ENCODE data around the gene GTF2IRD1.
"Not testable (repeated sequence)": the region's sequence is repeated elsewhere in the genome, so short reads cannot be mapped to it uniquely, and the experiment has no call there.

Gene GTF2IRD1, protein sequence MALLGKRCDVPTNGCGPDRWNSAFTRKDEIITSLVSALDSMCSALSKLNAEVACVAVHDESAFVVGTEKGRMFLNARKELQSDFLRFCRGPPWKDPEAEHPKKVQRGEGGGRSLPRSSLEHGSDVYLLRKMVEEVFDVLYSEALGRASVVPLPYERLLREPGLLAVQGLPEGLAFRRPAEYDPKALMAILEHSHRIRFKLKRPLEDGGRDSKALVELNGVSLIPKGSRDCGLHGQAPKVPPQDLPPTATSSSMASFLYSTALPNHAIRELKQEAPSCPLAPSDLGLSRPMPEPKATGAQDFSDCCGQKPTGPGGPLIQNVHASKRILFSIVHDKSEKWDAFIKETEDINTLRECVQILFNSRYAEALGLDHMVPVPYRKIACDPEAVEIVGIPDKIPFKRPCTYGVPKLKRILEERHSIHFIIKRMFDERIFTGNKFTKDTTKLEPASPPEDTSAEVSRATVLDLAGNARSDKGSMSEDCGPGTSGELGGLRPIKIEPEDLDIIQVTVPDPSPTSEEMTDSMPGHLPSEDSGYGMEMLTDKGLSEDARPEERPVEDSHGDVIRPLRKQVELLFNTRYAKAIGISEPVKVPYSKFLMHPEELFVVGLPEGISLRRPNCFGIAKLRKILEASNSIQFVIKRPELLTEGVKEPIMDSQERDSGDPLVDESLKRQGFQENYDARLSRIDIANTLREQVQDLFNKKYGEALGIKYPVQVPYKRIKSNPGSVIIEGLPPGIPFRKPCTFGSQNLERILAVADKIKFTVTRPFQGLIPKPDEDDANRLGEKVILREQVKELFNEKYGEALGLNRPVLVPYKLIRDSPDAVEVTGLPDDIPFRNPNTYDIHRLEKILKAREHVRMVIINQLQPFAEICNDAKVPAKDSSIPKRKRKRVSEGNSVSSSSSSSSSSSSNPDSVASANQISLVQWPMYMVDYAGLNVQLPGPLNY

GRCh38 chr7:74453322-74454011, at the start of gene GTF2IRD1:
Gene GTF2IRD1 (plus strand): TSS chr7:74453906. CDS start chr7:74508081, 54,175 bp downstream.
- H3K9me3 ChIP-seq (ENCODE audit: control insufficient read depth in 2 of 2, low read length in 2 of 2) = no peaks in the 10 kb centered on the region
- H3K27ac ChIP-seq (ENCODE audit: low read depth in 2 of 2, low read length in 2 of 2) = peak within 1 kb of the TSS; percentile 61 to 67
- peaks cover 18% of the 10 kb centered on the region in 2 donors for H3K4me1 ChIP-seq (ENCODE audit: control insufficient read depth in 2 of 2, insufficient read depth in 2 of 2, low read length in 2 of 2)
- H3K4me3 ChIP-seq (ENCODE audit: low read length in 2 of 2) = peak within 1 kb of the TSS; percentile 55 to 57
- H3K36me3 ChIP-seq (ENCODE audit: control insufficient read depth in 2 of 2, insufficient read depth in 2 of 2, low read length in 2 of 2) = no peaks in the 10 kb centered on the region
- peak within 1 kb of the TSS; percentile 60 to 66 for H3K9ac ChIP-seq (ENCODE audit: low read depth in 1 of 2, low read length in 2 of 2)
- no peaks in the 10 kb centered on the region for H3K27me3 ChIP-seq (ENCODE audit: control insufficient read depth in 2 of 2, insufficient read depth in 2 of 2, low read length in 2 of 2)

- Histone ChIP-seq H3K9ac (ENCODE audit: low read depth in 1 of 2, low read length in 2 of 2) (no peak overlapping the region), H3K27me3 (ENCODE audit: control insufficient read depth in 2 of 2, insufficient read depth in 2 of 2, low read length in 2 of 2) (no peaks in the 10 kb centered on the region), H3K4me1 (ENCODE audit: control insufficient read depth in 2 of 2, insufficient read depth in 2 of 2, low read length in 2 of 2) (no peaks in the 10 kb centered on the region), H3K9me3 (ENCODE audit: control insufficient read depth in 2 of 2, low read length in 2 of 2) (no peaks in the 10 kb centered on the region), H3K27ac (ENCODE audit: low read depth in 2 of 2, low read length in 2 of 2) (no peak overlapping the region), H3K4me3 (ENCODE audit: low read length in 2 of 2) (no peak overlapping the region), H3K36me3 (ENCODE audit: control insufficient read depth in 2 of 2, insufficient read depth in 2 of 2, low read length in 2 of 2) (peaks cover 20 to 28% of the 10 kb centered on the region in 2 donors)
Measured at GRCh38 chr7:74404388-74404700, 49.4 kb upstream of the GTF2IRD1 start.

GRCh38 chr7:74404741-74405140, 49.0 kb upstream of the GTF2IRD1 start:
- no peak overlapping the region for H3K4me3 ChIP-seq (ENCODE audit: low read length in 2 of 2)
- H3K36me3 ChIP-seq (ENCODE audit: control insufficient read depth in 2 of 2, insufficient read depth in 2 of 2, low read length in 2 of 2) = peaks cover 20 to 28% of the 10 kb centered on the region in 2 donors
- no peak overlapping the region for H3K9ac ChIP-seq (ENCODE audit: low read depth in 1 of 2, low read length in 2 of 2)
- no peak overlapping the region for H3K27ac ChIP-seq (ENCODE audit: low read depth in 2 of 2, low read length in 2 of 2)
- H3K4me1 ChIP-seq (ENCODE audit: control insufficient read depth in 2 of 2, insufficient read depth in 2 of 2, low read length in 2 of 2) = no peaks in the 10 kb centered on the region
- no peaks in the 10 kb centered on the region for H3K27me3 ChIP-seq (ENCODE audit: control insufficient read depth in 2 of 2, insufficient read depth in 2 of 2, low read length in 2 of 2)
- no peaks in the 10 kb centered on the region for H3K9me3 ChIP-seq (ENCODE audit: control insufficient read depth in 2 of 2, low read length in 2 of 2)

- no peak overlapping the region for H3K4me3 ChIP-seq (ENCODE audit: low read length in 2 of 2)
- no peaks in the 10 kb centered on the region for H3K9me3 ChIP-seq (ENCODE audit: control insufficient read depth in 2 of 2, low read length in 2 of 2)
- no peaks in the 10 kb centered on the region for H3K4me1 ChIP-seq (ENCODE audit: control insufficient read depth in 2 of 2, insufficient read depth in 2 of 2, low read length in 2 of 2)
- no peaks in the 10 kb centered on the region for H3K27me3 ChIP-seq (ENCODE audit: control insufficient read depth in 2 of 2, insufficient read depth in 2 of 2, low read length in 2 of 2)
- H3K36me3 ChIP-seq (ENCODE audit: control insufficient read depth in 2 of 2, insufficient read depth in 2 of 2, low read length in 2 of 2) = peaks cover 19 to 25% of the 10 kb centered on the region in 2 donors
- H3K9ac ChIP-seq (ENCODE audit: low read depth in 1 of 2, low read length in 2 of 2) = no peak overlapping the region
- H3K27ac ChIP-seq (ENCODE audit: low read depth in 2 of 2, low read length in 2 of 2) = no peak overlapping the region
Measured at GRCh38 chr7:74405191-74405898, 48.4 kb upstream of the GTF2IRD1 start.

GRCh38 chr7:74405899-74406512, 47.7 kb upstream of the GTF2IRD1 start:
- Histone ChIP-seq H3K4me1 (ENCODE audit: control insufficient read depth in 2 of 2, insufficient read depth in 2 of 2, low read length in 2 of 2) (no peaks in the 10 kb centered on the region), H3K27me3 (ENCODE audit: control insufficient read depth in 2 of 2, insufficient read depth in 2 of 2, low read length in 2 of 2) (no peaks in the 10 kb centered on the region), H3K36me3 (ENCODE audit: control insufficient read depth in 2 of 2, insufficient read depth in 2 of 2, low read length in 2 of 2) (peaks cover 16 to 20% of the 10 kb centered on the region in 2 donors)

DNA sequence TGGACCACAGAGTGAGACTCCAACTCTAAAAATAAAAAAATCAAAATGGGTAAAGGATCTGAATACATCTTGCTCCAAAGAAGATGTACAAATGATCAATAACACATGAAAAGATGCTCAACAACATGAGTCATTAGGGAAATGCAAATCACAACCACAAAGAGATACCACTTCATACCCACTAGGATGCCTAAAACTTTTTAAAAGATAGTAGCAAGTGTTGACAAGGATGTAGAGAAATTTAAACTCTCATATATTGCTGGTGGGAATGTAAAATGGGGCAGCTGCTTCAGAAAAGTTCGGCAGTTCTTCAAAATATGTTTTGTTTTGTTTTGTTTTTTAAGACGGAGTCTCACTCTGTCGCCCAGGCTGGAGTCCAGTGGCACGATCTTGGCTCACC, 45.7 kb upstream of the GTF2IRD1 start:
- H3K4me1 ChIP-seq (ENCODE audit: control insufficient read depth in 2 of 2, insufficient read depth in 2 of 2, low read length in 2 of 2) = no peaks in the 10 kb centered on the region
- H3K36me3 ChIP-seq (ENCODE audit: control insufficient read depth in 2 of 2, insufficient read depth in 2 of 2, low read length in 2 of 2) = peaks cover 9 to 15% of the 10 kb centered on the region in 2 donors
- no peaks in the 10 kb centered on the region for H3K27me3 ChIP-seq (ENCODE audit: control insufficient read depth in 2 of 2, insufficient read depth in 2 of 2, low read length in 2 of 2)
- H3K27ac ChIP-seq (ENCODE audit: low read depth in 2 of 2, low read length in 2 of 2) = no peak overlapping the region
- H3K4me3 ChIP-seq (ENCODE audit: low read length in 2 of 2) = no peak overlapping the region
- no peak overlapping the region for H3K9ac ChIP-seq (ENCODE audit: low read depth in 1 of 2, low read length in 2 of 2)
- no peaks in the 10 kb centered on the region for H3K9me3 ChIP-seq (ENCODE audit: control insufficient read depth in 2 of 2, low read length in 2 of 2)

More at GRCh38 chr7:74405899-74406512, 47.7 kb upstream of the GTF2IRD1 start:
- no peak overlapping the region for H3K4me3 ChIP-seq (ENCODE audit: low read length in 2 of 2)
- H3K9me3 ChIP-seq (ENCODE audit: control insufficient read depth in 2 of 2, low read length in 2 of 2) = no peaks in the 10 kb centered on the region
- H3K27ac ChIP-seq (ENCODE audit: low read depth in 2 of 2, low read length in 2 of 2) = no peak overlapping the region
- H3K9ac ChIP-seq (ENCODE audit: low read depth in 1 of 2, low read length in 2 of 2) = no peak overlapping the region

- Histone ChIP-seq H3K4me1 (ENCODE audit: control insufficient read depth in 2 of 2, insufficient read depth in 2 of 2, low read length in 2 of 2) (no peaks in the 10 kb centered on the region), H3K9ac (ENCODE audit: low read depth in 1 of 2, low read length in 2 of 2) (no peak overlapping the region), H3K4me3 (ENCODE audit: low read length in 2 of 2) (no peak overlapping the region), H3K27ac (ENCODE audit: low read depth in 2 of 2, low read length in 2 of 2) (no peak overlapping the region), H3K36me3 (ENCODE audit: control insufficient read depth in 2 of 2, insufficient read depth in 2 of 2, low read length in 2 of 2) (peaks cover 3 to 4% of the 10 kb centered on the region in 2 donors), H3K9me3 (ENCODE audit: control insufficient read depth in 2 of 2, low read length in 2 of 2) (no peaks in the 10 kb centered on the region), H3K27me3 (ENCODE audit: control insufficient read depth in 2 of 2, insufficient read depth in 2 of 2, low read length in 2 of 2) (no peaks in the 10 kb centered on the region)
Measured at GRCh38 chr7:74409571-74409970, 44.1 kb upstream of the GTF2IRD1 start.

DNA sequence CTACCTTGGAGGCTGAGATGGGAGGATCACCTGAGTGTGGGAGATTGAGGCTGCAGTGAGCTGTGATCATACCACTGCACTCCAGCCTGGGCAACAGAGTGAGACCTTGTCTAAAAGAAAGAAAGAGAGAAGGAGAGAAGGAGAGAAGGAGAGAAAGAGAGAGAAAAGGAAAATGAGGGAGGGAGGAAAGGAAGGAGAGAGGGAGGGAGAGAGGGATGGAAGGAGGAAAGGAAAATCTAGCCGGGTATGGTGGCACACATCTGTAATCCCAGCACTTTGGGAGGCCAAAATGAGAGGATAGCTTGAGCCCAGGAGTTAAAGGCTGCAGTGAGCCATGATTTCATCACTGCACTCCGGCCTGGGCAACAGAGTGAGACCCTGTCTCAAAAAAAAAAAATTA, 42.9 kb upstream of the GTF2IRD1 start:
- H3K27ac ChIP-seq (ENCODE audit: low read depth in 2 of 2, low read length in 2 of 2) = no peak overlapping the region
- no peaks in the 10 kb centered on the region for H3K4me1 ChIP-seq (ENCODE audit: control insufficient read depth in 2 of 2, insufficient read depth in 2 of 2, low read length in 2 of 2)
- no peaks in the 10 kb centered on the region for H3K9me3 ChIP-seq (ENCODE audit: control insufficient read depth in 2 of 2, low read length in 2 of 2)
- no peaks in the 10 kb centered on the region for H3K27me3 ChIP-seq (ENCODE audit: control insufficient read depth in 2 of 2, insufficient read depth in 2 of 2, low read length in 2 of 2)
- H3K36me3 ChIP-seq (ENCODE audit: control insufficient read depth in 2 of 2, insufficient read depth in 2 of 2, low read length in 2 of 2) = no peaks in the 10 kb centered on the region
- no peak overlapping the region for H3K4me3 ChIP-seq (ENCODE audit: low read length in 2 of 2)
- H3K9ac ChIP-seq (ENCODE audit: low read depth in 1 of 2, low read length in 2 of 2) = no peak overlapping the region

GRCh38 chr7:74411571-74411970, 42.1 kb upstream of the GTF2IRD1 start:
- not testable (repeated sequence) for H3K9ac ChIP-seq (ENCODE audit: low read depth in 1 of 2, low read length in 2 of 2); H3K27me3 ChIP-seq (ENCODE audit: control insufficient read depth in 2 of 2, insufficient read depth in 2 of 2, low read length in 2 of 2); H3K4me1 ChIP-seq (ENCODE audit: control insufficient read depth in 2 of 2, insufficient read depth in 2 of 2, low read length in 2 of 2); H3K27ac ChIP-seq (ENCODE audit: low read depth in 2 of 2, low read length in 2 of 2); H3K36me3 ChIP-seq (ENCODE audit: control insufficient read depth in 2 of 2, insufficient read depth in 2 of 2, low read length in 2 of 2); H3K9me3 ChIP-seq (ENCODE audit: control insufficient read depth in 2 of 2, low read length in 2 of 2); H3K4me3 ChIP-seq (ENCODE audit: low read length in 2 of 2)
